HG03521 (cell line): ENCODE data around the gene CNTLN.
"Not testable (repeated sequence)": the region's sequence is repeated elsewhere in the genome, so short reads cannot be mapped to it uniquely, and the experiment has no call there.

Source experiments
- ATAC-seq: cut with Tn5 transposase; IDR thresholded peaks from one replicate; pipeline ENCODE4 v1.9.1; 2021; ENCODE audit warnings: mild to moderate bottlenecking, moderate library complexity; ENCODE audit not compliant: unreplicated experiment

The CNTLN gene

DNA sequence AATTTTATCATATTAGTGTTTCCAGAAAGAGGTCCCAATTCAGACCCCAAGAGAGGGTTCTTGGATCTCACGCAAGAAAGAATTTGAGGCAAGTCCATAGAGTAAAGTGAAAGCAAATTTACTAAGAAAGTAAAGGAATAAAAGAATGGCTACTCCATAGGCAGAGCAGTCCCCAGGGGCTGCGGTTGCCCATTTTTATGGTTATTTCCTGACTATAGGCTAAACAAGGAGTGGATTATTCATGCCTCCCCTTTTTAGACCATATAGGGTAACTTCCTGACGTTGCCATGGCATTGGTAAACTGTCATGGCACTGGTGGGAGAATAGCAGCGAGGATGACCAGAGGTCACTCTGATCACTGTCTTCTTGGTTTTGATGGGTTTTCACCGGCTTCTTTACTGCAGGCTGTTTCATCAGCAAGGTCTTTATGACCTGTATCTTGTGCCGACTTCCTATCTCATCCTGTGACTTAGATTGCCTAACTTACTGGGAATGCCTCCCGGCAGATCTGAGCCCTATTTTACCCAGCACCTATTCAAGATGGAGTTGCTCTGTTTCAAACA is 262.4 kb downstream of the CNTLN start:
- ATAC-seq, result not testable (repeated sequence)

DNA sequence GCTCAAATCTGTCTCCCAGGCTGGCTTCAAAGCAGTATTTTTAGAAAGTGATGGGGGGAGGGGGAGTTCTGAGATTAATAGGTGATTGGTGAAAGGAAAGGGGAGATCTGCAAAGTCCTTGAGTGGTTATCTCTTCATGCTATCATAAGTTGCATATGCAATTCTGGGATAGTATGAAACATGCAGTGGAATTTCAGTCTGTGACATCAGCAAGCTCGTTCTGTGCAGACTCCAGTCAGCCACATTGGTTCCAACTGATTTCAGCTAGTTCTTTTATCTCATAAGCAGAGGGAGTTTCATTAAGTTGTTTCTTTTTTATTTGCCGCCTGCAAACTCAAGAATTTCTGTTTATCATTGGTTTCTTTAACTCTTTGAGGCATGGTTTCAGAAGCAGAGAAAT is 263.5 kb downstream of the CNTLN start:
- no peak for ATAC-seq

DNA sequence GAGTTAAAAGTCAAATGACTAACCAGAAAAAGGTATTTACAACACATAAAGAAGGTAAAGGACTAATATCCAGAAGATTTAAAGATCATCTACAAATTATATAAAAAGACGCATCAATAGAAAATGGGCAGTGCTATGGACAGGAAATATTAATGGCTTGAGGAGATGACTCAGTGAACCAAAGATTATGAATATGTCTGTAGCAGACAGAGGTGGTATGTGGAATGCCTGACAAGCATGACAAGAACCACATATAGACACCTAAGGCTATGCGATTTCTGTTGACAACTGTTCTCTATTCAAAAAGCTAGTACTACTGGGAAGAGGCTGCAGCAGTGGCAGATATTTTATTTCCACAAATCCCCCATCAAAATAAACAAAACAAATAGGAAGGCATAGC is 267.0 kb downstream of the CNTLN start:
- ATAC-seq, result no peak

DNA sequence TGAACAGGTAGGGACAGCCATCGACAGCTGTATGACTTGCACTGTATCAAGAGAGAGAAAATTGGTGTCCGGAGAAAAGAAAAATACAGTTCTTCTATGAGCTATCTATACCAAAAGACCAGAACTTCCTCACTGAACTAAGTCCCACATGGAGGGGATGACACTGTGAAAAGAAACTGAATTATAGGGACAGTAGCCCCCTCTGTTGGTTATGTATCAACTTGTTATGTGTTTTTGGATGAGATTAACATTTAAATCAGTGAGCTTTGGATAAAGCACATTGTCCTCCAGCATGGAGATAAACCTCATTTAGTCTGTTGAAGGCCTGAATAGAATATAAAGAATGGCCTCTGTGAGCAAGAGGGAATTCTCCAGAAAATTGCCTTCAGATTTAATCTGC is 267.5 kb downstream of the CNTLN start:
- ATAC-seq, result no peak

DNA sequence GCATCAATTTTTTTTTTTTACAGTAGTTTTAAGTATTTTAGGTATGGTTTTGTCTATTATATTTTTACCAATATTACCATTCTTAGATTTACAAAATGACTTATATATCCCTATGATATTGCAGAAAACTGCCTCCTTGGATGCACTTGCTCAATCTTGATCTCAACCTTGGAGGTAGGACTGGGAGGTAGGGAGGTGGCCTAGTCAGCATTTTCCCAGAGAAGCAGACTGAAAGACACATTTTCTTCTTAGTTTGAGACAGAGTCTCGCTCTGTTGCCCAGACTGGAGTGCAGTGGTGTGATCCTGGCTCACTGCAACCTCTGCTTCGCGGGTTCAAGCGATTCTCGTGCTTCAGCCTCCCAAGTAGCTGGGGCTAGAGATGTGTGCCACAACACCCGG is 268.7 kb downstream of the CNTLN start:
- ATAC-seq, result no peak

DNA sequence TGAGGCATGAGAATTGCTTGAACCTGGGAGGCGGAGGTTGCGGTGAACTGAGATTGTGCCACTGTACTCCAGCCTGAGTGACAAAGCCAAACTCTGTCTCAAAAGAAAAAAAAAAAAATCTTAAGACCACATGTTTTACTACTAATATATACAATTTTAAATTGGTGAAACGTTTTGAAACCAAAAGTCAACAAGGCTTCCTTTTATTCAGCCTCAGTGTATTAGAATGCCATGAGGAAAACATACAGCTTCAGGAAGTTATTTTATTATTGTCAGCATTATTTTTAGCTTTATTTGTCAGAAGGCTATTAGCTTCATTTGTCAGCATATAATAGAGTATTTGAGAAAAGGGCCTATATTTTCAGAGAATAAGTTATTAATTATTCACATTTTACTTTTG is 280.1 kb downstream of the CNTLN start:
- ATAC-seq, result no peak

DNA sequence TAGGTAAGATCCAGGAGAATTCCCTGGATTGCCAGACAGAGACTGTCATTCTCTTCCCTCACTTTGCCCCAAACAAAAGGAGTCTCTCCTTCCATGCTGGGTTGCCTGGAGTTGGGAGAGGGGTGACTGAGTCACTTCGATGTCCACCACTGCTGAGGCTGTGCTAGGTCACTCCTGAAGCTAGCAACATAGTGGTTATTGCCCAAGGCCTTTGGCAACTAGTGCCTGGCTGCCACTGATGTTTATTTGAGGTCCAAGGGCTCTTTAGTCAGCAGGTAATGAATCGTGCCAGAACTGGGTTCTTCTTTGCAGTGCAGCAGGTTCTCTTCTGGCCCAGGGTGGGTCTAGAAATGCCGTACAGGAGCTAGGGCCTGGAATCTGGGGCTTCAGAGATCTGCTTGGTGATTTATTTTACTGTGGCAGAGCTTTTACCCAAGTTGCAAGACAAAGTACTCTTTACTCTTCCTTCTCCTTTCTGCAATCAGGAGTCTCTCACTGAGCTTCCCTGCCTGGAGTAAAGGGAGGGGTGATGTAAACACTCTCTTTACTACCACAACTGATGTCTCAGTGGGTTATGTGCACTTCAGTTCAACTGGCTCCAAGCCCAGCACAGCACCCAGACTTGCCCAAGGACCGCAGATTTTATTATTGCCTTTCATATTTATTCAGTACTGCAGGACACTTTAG is 288.3 kb downstream of the CNTLN start:
- ATAC-seq, result no peak

DNA sequence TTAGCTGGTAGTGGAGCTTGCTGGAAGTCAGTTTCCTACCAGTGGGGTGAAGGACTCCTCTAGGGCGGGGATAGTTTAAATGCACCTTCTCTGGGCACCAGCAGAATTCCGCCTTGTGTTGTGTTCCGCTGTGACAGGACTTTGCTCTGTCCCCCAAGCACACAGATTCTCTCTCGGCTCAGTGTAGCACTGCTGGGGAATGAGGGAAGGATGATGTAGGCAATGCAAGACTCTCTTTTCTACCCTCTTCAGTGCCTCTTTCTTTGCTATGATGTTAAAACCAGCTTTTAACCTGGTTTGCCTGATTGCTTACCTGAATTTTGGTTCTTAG is 288.8 kb downstream of the CNTLN start:
- no peak for ATAC-seq

DNA sequence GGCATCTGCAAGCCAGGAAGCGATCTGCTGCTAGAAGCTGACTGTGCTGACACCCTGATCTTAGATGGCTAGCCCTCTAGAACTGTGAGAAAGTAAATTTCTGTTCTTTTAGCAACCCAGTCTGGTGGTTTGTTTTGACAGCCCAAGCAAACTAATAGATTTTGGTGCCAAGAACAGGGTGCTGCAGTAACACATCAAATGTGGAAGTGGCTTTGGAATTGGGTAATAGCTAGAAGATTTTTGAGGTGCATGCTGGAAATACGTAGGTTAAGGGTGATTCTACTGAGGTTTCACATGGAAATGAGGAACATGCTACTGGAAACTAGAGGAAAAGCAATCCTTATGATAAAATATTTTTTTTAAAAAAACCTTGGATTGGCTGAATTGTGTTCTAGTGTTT is 290.5 kb downstream of the CNTLN start:
- ATAC-seq, result no peak

DNA sequence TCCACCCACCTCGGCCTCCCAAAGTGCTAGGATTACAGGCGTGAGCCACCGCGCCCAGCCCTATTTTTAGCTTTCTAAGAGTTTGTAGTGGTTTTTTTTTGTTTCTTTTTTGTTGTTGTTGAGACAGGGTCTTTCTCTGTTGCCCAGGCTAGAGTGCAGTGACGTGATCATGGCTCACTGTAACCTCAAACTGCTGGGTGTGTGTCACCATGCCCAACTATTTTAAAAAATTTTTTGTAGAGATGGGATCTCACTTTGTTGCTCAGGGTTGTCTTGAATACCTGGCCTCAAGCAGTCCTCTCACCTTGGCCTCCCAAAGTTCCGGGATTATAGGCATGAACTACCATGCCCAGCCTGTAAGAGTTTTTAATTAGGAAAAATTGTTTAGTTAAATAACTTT is 298.7 kb downstream of the CNTLN start:
- ATAC-seq, result no peak

DNA sequence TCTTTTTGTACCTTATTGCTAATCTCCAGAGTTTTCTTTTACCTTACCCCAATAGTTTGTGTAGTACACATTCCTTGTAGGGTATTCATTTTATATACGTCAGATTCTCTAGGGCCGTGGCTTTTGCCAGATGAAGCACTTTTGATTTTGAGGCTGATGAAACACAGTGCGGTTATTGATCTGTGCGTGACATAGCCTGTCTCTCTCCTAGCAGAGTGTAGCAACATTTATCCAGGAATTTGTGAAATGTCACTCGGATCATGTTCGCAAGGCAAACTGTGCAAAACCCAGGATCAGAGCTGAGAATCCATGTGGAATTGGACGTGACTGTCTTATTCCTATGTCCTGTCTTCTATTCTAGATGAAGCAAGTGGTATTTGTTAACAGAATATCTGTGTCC is 302.0 kb downstream of the CNTLN start:
- ATAC-seq, result no peak

DNA sequence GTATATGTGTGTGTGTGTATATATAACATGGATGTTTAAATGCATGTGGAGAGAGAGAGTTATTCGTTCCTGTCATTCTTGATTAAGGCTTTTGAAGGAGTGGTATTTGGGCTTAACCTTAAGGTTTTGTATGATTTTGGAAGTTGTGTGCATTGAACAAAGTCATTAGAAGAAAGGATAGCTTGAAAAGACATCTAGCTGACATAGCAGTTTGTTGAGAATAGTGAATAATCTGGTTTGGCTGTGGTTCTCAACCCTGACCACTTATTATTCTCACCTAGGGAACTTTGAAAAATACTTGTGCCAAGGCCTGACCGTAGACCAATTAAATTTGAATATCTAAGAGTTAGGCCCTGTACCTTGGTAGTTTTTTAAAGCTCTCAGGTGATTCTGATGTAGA is 303.0 kb downstream of the CNTLN start:
- ATAC-seq, result no peak

DNA sequence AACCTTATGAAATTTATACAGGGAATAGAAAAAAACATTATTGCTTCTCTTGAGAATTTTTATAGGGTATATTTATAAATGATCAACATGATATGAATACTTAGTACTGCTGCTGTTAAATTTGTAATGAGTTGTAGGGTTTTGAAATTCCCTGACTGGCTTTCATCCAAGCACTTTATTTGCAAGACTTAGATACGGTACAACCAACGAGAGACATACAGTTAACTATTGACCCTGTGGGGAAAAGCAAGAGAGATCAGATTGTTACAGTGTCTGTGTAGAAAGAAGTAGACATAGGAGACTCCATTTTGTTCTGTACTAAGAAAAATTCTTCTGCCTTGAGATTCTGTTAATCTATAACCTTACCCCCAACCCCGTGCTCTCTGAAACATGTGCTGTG is 310.3 kb downstream of the CNTLN start:
- not testable (repeated sequence) for ATAC-seq

DNA sequence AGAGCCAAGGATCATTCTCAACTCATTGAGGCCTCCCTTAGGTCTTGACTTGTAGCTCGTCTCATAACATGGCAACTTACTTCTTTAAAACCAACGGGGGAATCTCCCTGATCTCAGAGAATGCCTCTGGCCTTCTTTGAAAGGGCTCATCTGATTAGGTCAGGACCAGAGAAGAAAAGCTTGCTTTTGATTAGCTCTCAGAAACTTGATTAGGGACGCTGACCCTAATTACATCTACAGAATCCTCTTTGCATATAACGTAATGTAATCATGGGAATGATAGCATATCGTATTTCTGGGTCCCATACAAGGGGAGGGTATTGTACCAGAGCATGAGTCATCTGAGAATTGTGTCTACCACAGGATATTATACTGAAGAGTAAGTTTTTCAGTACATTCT is 318.9 kb downstream of the CNTLN start:
- no peak for ATAC-seq

DNA sequence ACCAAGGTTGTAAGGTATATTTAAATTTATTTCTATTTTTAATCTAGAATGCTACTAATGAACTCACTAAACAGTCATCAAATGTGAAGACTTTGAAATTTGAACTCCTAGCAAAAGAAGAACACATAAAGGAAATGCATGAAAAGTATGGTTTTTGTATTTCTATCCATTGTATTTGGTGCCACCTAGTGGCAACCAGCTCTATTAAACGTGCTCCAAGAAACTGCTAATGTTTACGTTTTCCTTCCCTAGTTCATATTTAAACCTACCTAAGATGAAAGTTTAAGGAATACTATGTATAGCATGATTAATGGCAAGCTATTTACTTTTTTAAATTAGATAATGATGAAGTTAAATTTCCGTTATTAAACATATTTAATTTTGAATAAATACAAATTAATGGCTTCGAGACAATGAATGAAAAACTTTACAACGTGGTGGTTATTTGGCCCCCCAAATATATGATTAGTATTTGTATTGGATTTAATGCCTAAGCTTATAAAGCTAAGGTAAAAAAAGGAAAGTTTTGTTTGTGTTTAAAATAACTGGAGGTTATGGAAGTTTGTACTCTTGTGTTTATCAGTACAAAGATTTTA is 328.1 kb downstream of the CNTLN start:
- ATAC-seq, result peak; percentile 51

DNA sequence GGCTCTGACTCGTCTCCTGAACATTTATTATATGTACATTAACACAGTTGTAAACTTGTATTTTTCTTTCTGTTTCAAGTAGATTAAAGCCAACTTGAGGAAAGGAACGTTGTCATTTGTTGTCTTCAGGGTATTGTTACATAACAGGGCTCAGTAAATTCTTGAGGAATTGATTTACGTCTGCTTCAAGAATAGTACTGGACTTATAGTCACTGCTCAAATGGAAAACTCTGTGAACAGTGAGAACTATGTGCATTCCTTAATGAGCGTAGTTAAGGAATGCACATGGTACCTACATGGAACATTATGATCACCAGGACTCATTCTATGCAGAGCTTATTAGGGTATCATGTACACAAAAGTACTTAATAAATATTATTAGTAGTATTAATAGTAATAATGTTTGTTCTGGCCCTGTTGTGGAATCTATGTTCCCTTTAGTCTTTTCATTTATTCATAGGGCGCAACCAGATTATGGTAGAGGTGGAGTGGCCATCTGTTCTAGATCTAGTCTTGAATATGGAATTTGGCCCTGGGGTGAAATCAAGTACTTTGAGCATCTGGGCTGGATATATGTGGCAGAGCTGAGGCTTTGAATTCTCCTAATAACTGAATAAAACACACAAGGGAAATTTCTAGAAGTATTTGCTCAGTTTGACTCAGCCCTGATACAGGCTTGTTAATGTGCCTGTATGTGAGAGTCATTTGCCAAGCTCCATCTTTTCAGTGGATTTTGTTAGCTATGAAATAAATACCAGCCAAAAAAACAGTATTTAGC is 335.4 kb downstream of the CNTLN start:
- ATAC-seq, result no peak

DNA sequence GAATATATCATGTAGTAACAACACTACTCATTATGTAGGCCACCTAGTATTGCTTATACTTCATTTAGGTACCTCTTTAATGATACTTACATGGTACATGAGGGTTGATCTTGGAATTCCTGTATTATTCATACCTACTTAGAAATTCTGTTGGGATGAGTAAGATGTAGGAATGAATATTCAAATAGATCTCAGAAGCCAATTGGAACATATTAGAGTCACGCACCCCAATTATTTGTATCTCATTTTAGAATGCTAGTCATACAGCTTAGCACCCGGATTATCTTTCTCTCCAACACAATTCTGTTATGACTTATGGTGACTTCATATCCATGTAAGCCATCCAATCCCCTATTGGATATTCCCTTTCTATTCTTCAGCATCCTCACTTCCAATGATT is 337.3 kb downstream of the CNTLN start:
- ATAC-seq, result no peak

DNA sequence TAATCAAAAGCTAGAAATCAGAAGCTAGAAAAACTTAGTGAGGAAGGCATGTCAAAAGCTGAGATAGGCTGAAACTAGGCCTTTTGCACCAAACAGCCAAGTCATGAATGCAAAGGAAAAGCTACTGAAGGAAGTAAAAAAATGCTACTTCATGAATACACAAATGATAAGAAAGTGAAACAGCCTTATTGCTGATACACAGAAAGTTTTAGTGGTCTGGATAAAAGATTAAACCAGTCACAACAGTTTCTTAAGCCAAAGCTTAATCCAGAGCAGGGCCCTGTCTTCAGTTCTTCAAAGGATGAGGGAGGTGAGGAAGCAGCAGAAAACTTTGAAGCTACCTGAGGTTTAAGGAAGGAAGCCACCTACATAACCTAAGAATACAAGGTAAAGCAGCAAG is 341.6 kb downstream of the CNTLN start:
- ATAC-seq, result peak; percentile 76

DNA sequence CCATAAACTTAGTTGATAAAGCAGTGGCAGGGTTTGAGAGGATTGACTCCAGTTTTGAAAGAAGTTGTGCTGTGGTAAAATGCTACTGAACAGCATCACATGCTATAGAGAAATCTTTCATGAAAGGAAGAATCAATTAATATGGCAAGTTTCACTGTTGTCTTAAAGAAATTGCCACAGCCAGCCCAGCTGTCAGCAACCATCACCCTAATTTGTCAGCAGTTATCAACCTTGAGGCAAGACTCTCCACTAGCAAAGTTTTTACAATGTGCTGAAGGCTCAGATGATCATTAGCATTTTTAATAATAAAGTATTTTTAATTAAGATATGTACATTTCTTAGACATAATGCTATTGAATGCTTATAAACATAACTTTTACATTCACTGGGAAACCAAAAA is 343.0 kb downstream of the CNTLN start:
- ATAC-seq, result no peak

DNA sequence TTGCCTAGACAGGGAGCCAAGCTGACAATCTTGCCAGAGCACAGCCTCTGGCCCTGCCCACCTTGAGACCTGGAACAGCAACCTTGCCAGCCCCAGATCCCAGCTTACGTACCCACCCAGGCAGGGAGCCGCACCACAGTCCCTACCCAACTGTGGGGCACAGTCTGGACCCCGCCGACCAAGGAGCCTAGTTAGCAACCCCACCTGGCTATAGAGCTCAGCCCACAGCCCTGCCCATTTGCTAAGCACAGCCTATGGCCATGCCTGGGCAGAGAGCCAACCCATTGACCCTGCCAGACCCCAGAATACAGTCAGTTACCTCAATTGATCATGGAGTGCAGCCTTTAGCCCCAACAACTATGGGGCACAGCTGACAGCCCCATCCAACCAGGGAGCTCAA is 346.1 kb downstream of the CNTLN start:
- no peak for ATAC-seq

DNA sequence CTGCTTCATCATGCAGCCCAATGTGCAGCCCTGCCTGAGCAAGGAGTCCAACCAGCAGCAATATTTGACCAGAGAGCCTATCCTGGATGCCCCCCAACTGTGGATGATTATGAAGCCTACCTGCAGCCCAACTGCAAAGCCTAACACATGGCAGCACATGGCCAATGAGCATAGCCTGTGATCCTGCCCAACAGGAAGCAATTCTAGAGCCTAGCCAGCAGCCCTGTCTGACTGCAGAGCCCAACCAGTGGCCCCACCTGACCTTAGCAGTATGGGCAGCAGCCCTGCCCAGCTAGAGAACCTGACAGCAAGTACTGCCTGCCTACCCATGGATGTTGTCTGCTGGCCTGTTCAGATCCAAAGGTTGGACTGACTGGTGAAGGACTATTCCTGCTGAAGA is 346.7 kb downstream of the CNTLN start:
- ATAC-seq, result no peak

DNA sequence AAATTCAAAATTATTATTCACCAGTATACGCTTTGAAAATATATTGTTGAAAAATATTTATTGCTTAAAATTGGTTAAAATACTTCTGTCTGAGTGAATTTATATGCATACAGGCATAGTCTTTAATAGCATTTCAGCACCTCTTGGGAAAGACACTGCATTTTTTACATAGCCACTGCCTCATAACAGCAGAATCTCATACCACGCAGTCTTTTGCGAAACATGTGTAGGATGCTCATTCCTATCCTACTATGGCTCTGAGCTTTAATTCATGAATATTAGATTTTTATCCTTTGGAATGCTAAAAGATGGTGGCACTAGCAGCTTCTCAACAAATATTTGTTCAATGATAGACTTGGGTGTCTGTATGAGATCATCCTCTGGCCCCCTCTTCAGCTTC is 350.1 kb downstream of the CNTLN start:
- no peak for ATAC-seq
